HUES64 (cell line): ENCODE results near the gene TMEM117.

Source experiments
- H3K27ac ChIP-seq: 2 replicates; pipeline ENCODE4 v1.7.0; 2013; ENCODE audit warnings: low read depth, low read length, inconsistent platforms
- H3K27me3 ChIP-seq: 2 replicates; pipeline ENCODE4 v1.6.1; 2013; ENCODE audit warnings: mild to moderate bottlenecking, low read length; ENCODE audit not compliant: insufficient read depth
- H3K36me3 ChIP-seq: 2 replicates; pipeline ENCODE4 v1.6.1; 2013; ENCODE audit warnings: mild to moderate bottlenecking, low read length; ENCODE audit not compliant: insufficient read depth
- H3K4me1 ChIP-seq: 2 replicates; pipeline ENCODE4 v1.6.1; 2013; ENCODE audit warnings: mild to moderate bottlenecking, low read length, moderate library complexity; ENCODE audit not compliant: insufficient read depth
- H3K4me3 ChIP-seq: 2 replicates; pipeline ENCODE4 v1.5.1; 2013; ENCODE audit warnings: mild to moderate bottlenecking, low read length, moderate library complexity
- H3K9ac ChIP-seq: 2 replicates; pipeline ENCODE4 v1.6.1; 2013; ENCODE audit warnings: mild to moderate bottlenecking, low read depth, low read length
- H3K9me3 ChIP-seq: 2 replicates; pipeline ENCODE4 v1.6.1; 2013; ENCODE audit warnings: low read depth, low read length; ENCODE audit not compliant: insufficient read depth
- WGBS: fragments of 150-250, 120-280 bp; methylation state at CpG from one replicate; pipeline ENCODE4 v1.1.7; 2013; ENCODE audit warnings: missing lambda C conversion rate; 5-methylcytosine and 5-hydroxymethylcytosine counted together

TMEM117 gene

GRCh38 chr12:43884683-43885410 lies 49.0 kb downstream of the TMEM117 start:
- Histone ChIP-seq H3K4me1 (no peaks in the 10 kb centered on the region), H3K36me3 (no peaks in the 10 kb centered on the region), H3K27ac (no peak overlapping the region), H3K27me3 (no peaks in the 10 kb centered on the region), H3K9ac (no peak overlapping the region), H3K4me3 (no peak overlapping the region), H3K9me3 (no peaks in the 10 kb centered on the region)
- WGBS, result 92% methylated on average over 8 of the region's 8 CpGs

GRCh38 chr12:43887397-43887796 lies 51.5 kb downstream of the TMEM117 start:
- H3K9me3 ChIP-seq, result peaks cover 6% of the 10 kb centered on the region; the same call in 1 of the 2 replicates
- H3K9ac ChIP-seq, result no peak overlapping the region
- WGBS, result 95% methylated on average over 2 of the region's 2 CpGs
- no peak overlapping the region for H3K27ac ChIP-seq
- H3K27me3 ChIP-seq, result no peaks in the 10 kb centered on the region
- no peaks in the 10 kb centered on the region for H3K36me3 ChIP-seq
- H3K4me1 ChIP-seq, result no peaks in the 10 kb centered on the region
- H3K4me3 ChIP-seq, result no peak overlapping the region

- peaks cover 7% of the 10 kb centered on the region; the same call in 1 of the 2 replicates for H3K9me3 ChIP-seq
- H3K27me3 ChIP-seq, result no peaks in the 10 kb centered on the region
- H3K9ac ChIP-seq, result no peak overlapping the region
- no peak overlapping the region for H3K4me3 ChIP-seq
- H3K36me3 ChIP-seq, result no peaks in the 10 kb centered on the region
- WGBS, result 98% methylated on average over 2 of the region's 3 CpGs
- H3K27ac ChIP-seq, result no peak overlapping the region
- no peaks in the 10 kb centered on the region for H3K4me1 ChIP-seq
Observed at GRCh38 chr12:43891856-43892574, 56.1 kb downstream of the TMEM117 start.

- Histone ChIP-seq H3K4me3 (no peak overlapping the region), H3K9ac (no peak overlapping the region), H3K9me3 (peaks cover 7% of the 10 kb centered on the region; the same call in 1 of the 2 replicates), H3K27me3 (no peaks in the 10 kb centered on the region), H3K36me3 (no peaks in the 10 kb centered on the region), H3K27ac (no peak overlapping the region), H3K4me1 (peaks cover 2% of the 10 kb centered on the region; the same call in 1 of the 2 replicates)
- WGBS, result 100% methylated on average over 2 of the region's 2 CpGs
Observed at GRCh38 chr12:43893670-43894069, 57.8 kb downstream of the TMEM117 start.

- no peaks in the 10 kb centered on the region for H3K27me3 ChIP-seq
Observed at GRCh38 chr12:43895580-43896206, 59.8 kb downstream of the TMEM117 start.

GRCh38 chr12:43896496-43896895 lies 60.6 kb downstream of the TMEM117 start:
- 97% methylated on average over 1 of the region's 1 CpG for WGBS
- Histone ChIP-seq H3K4me1 (peaks cover 14% of the 10 kb centered on the region), H3K27me3 (no peaks in the 10 kb centered on the region), H3K9ac (no peak overlapping the region), H3K9me3 (peaks cover 7% of the 10 kb centered on the region; the same call in 1 of the 2 replicates), H3K27ac (no peak overlapping the region), H3K4me3 (no peak overlapping the region), H3K36me3 (no peaks in the 10 kb centered on the region)

More at GRCh38 chr12:43895580-43896206, 59.8 kb downstream of the TMEM117 start:
- peaks cover 7% of the 10 kb centered on the region; the same call in 1 of the 2 replicates for H3K9me3 ChIP-seq
- no peak overlapping the region for H3K4me3 ChIP-seq
- 100% methylated on average over 1 of the region's 1 CpG for WGBS
- H3K9ac ChIP-seq, result no peak overlapping the region
- H3K4me1 ChIP-seq, result peaks cover 14% of the 10 kb centered on the region
- H3K27ac ChIP-seq, result no peak overlapping the region
- no peaks in the 10 kb centered on the region for H3K36me3 ChIP-seq

GRCh38 chr12:43898474-43898873 lies 62.6 kb downstream of the TMEM117 start:
- Histone ChIP-seq H3K4me3 (no peak overlapping the region), H3K9me3 (no peaks in the 10 kb centered on the region), H3K9ac (no peak overlapping the region), H3K27ac (no peak overlapping the region), H3K4me1 (peaks cover 14% of the 10 kb centered on the region), H3K36me3 (no peaks in the 10 kb centered on the region), H3K27me3 (no peaks in the 10 kb centered on the region)
- WGBS, result 84% methylated on average over 2 of the region's 3 CpGs

- no peak overlapping the region for H3K9ac ChIP-seq
- H3K36me3 ChIP-seq, result no peaks in the 10 kb centered on the region
- no peak overlapping the region for H3K4me3 ChIP-seq
- no peak overlapping the region for H3K27ac ChIP-seq
- H3K4me1 ChIP-seq, result peaks cover 14% of the 10 kb centered on the region
- no peaks in the 10 kb centered on the region for H3K27me3 ChIP-seq
- no peaks in the 10 kb centered on the region for H3K9me3 ChIP-seq
Observed at GRCh38 chr12:43899574-43899973, 63.7 kb downstream of the TMEM117 start.

- Histone ChIP-seq H3K4me3 (no peak overlapping the region), H3K9ac (no peak overlapping the region), H3K4me1 (peaks cover 12% of the 10 kb centered on the region), H3K27ac (no peak overlapping the region), H3K36me3 (no peaks in the 10 kb centered on the region), H3K27me3 (no peaks in the 10 kb centered on the region), H3K9me3 (peaks cover 4% of the 10 kb centered on the region)
Observed at GRCh38 chr12:43903686-43904085, 67.8 kb downstream of the TMEM117 start.

GRCh38 chr12:43912859-43913258 lies 77.0 kb downstream of the TMEM117 start:
- Histone ChIP-seq H3K9ac (no peak overlapping the region), H3K4me3 (no peak overlapping the region), H3K27ac (no peak overlapping the region), H3K36me3 (no peaks in the 10 kb centered on the region), H3K9me3 (no peaks in the 10 kb centered on the region), H3K4me1 (peaks cover 7% of the 10 kb centered on the region; the same call in 1 of the 2 replicates), H3K27me3 (no peaks in the 10 kb centered on the region)
- WGBS, result 0% methylated on average over 1 of the region's 1 CpG

GRCh38 chr12:43914391-43914790 lies 78.5 kb downstream of the TMEM117 start:
- no peak overlapping the region for H3K4me3 ChIP-seq
- H3K9ac ChIP-seq, result no peak overlapping the region
- H3K27ac ChIP-seq, result no peak overlapping the region
- H3K27me3 ChIP-seq, result no peaks in the 10 kb centered on the region
- WGBS, result 60% methylated on average over 4 of the region's 4 CpGs
- no peaks in the 10 kb centered on the region for H3K36me3 ChIP-seq
- H3K4me1 ChIP-seq, result peaks cover 7% of the 10 kb centered on the region; the same call in 1 of the 2 replicates
- H3K9me3 ChIP-seq, result no peaks in the 10 kb centered on the region
